GM21723 (cell line): ENCODE results near the gene KIF18A.

ENCODE experiments used
- ATAC-seq: cut with Tn5 transposase; IDR thresholded peaks from one replicate; pipeline ENCODE4 v1.9.1; 2021; ENCODE audit warnings: mild to moderate bottlenecking, moderate library complexity; ENCODE audit not compliant: unreplicated experiment

The KIF18A gene

GRCh38 chr11:27972522-27973170 is 135.3 kb downstream of the KIF18A start:
- no peak for ATAC-seq

GRCh38 chr11:27971171-27971570 is 136.8 kb downstream of the KIF18A start:
- no peak for ATAC-seq
